ENCODE data around the gene FERMT1. TPM values are rescaled to one million over a fixed set of nuclear protein-coding genes. Genes with fewer than 3 reads are reported as not detected.

The FERMT1 gene
- polyA plus RNA-seq, 1 donor, result 21.4 TPM

GRCh38 chr20:6074784-6075183 is 48.0 kb downstream of the FERMT1 start:
- peaks cover 27% of the 10 kb centered on the region for H3K36me3 ChIP-seq (ENCODE audit: control insufficient read depth, insufficient read depth, low read length)
- H3K27ac ChIP-seq (ENCODE audit: low read length), result peak overlapping the region; percentile 82
- peaks cover 30% of the 10 kb centered on the region for H3K4me1 ChIP-seq (ENCODE audit: control insufficient read depth, insufficient read depth, low read length)
- WGBS (ENCODE audit: insufficient coverage, low lambda C conversion rate), result 40% methylated on average over 1 of the region's 2 CpGs
- no peak for DNase-seq
- no peaks in the 10 kb centered on the region for H3K9me3 ChIP-seq (ENCODE audit: control insufficient read depth, low read depth, low read length)
- no peak overlapping the region for H3K4me3 ChIP-seq (ENCODE audit: low read length)
- no peaks in the 10 kb centered on the region for H3K27me3 ChIP-seq (ENCODE audit: control insufficient read depth, insufficient read depth, low read length)

DNA sequence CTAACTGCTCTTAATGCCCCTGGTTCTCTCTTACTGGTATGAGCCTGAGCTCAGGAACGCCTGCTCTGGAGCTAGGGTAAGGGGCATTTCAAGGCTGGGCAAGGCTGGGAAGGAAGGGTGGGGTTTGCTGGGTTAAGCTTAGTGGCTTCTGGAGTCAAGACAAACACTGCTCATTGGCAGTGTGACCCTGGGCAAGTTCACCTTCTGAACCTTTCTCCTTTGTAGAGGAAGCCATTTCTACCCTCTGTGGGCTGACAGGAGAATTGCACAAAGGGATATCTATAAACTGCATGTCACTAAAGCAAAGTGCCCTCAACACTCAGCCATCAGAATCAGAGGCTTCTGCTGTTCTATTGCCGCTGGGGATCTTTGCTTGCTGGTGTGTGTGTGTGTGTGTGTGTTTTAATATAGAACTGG is 48.7 kb downstream of the FERMT1 start:
- no CpG with 5 or more reads among the region's 2 CpGs for WGBS (ENCODE audit: insufficient coverage, low lambda C conversion rate)
- peaks cover 27% of the 10 kb centered on the region for H3K36me3 ChIP-seq (ENCODE audit: control insufficient read depth, insufficient read depth, low read length)
- H3K27me3 ChIP-seq (ENCODE audit: control insufficient read depth, insufficient read depth, low read length), result no peaks in the 10 kb centered on the region
- no peaks in the 10 kb centered on the region for H3K9me3 ChIP-seq (ENCODE audit: control insufficient read depth, low read depth, low read length)
- H3K27ac ChIP-seq (ENCODE audit: low read length), result peak overlapping the region; percentile 82
- peak in 1 of 2 donors; percentile 68 for DNase-seq
- no peak overlapping the region for H3K4me3 ChIP-seq (ENCODE audit: low read length)
- peaks cover 30% of the 10 kb centered on the region for H3K4me1 ChIP-seq (ENCODE audit: control insufficient read depth, insufficient read depth, low read length)

GRCh38 chr20:6070829-6071695 is 51.8 kb downstream of the FERMT1 start:
- no peak for DNase-seq
- WGBS (ENCODE audit: insufficient coverage, low lambda C conversion rate), result no CpG with 5 or more reads among the region's 6 CpGs
- peaks cover 20% of the 10 kb centered on the region for H3K4me1 ChIP-seq (ENCODE audit: control insufficient read depth, insufficient read depth, low read length)

GRCh38 chr20:6069669-6070068 is 53.2 kb downstream of the FERMT1 start:
- H3K27me3 ChIP-seq (ENCODE audit: control insufficient read depth, insufficient read depth, low read length), result no peaks in the 10 kb centered on the region
- no peak for DNase-seq
- H3K36me3 ChIP-seq (ENCODE audit: control insufficient read depth, insufficient read depth, low read length), result peaks cover 6% of the 10 kb centered on the region
- peaks cover 8% of the 10 kb centered on the region for H3K4me1 ChIP-seq (ENCODE audit: control insufficient read depth, insufficient read depth, low read length)
- no peak overlapping the region for H3K27ac ChIP-seq (ENCODE audit: low read length)
- no peaks in the 10 kb centered on the region for H3K9me3 ChIP-seq (ENCODE audit: control insufficient read depth, low read depth, low read length)
- H3K4me3 ChIP-seq (ENCODE audit: low read length), result no peak overlapping the region
- 67% methylated on average over 1 of the region's 2 CpGs for WGBS (ENCODE audit: insufficient coverage, low lambda C conversion rate)

More at GRCh38 chr20:6070829-6071695, 51.8 kb downstream of the FERMT1 start:
- H3K36me3 ChIP-seq (ENCODE audit: control insufficient read depth, insufficient read depth, low read length), result peaks cover 9% of the 10 kb centered on the region
- H3K4me3 ChIP-seq (ENCODE audit: low read length), result no peak overlapping the region
- H3K27me3 ChIP-seq (ENCODE audit: control insufficient read depth, insufficient read depth, low read length), result no peaks in the 10 kb centered on the region
- H3K27ac ChIP-seq (ENCODE audit: low read length), result no peak overlapping the region
- H3K9me3 ChIP-seq (ENCODE audit: control insufficient read depth, low read depth, low read length), result no peaks in the 10 kb centered on the region

- 60% methylated on average over 1 of the region's 4 CpGs for WGBS (ENCODE audit: insufficient coverage, low lambda C conversion rate)
- Histone ChIP-seq H3K4me3 (ENCODE audit: low read length) (no peak overlapping the region), H3K36me3 (ENCODE audit: control insufficient read depth, insufficient read depth, low read length) (peaks cover 6% of the 10 kb centered on the region), H3K27me3 (ENCODE audit: control insufficient read depth, insufficient read depth, low read length) (no peaks in the 10 kb centered on the region), H3K9me3 (ENCODE audit: control insufficient read depth, low read depth, low read length) (no peaks in the 10 kb centered on the region), H3K27ac (ENCODE audit: low read length) (no peak overlapping the region), H3K4me1 (ENCODE audit: control insufficient read depth, insufficient read depth, low read length) (no peaks in the 10 kb centered on the region)
- peak in 1 of 2 donors; percentile 40 for DNase-seq
These were observed 55.0 kb downstream of the FERMT1 start for GRCh38 chr20:6067763-6068318.

- H3K4me1 ChIP-seq (ENCODE audit: control insufficient read depth, insufficient read depth, low read length), result no peaks in the 10 kb centered on the region
- no peak for DNase-seq
- H3K9me3 ChIP-seq (ENCODE audit: control insufficient read depth, low read depth, low read length), result no peaks in the 10 kb centered on the region
- no peaks in the 10 kb centered on the region for H3K27me3 ChIP-seq (ENCODE audit: control insufficient read depth, insufficient read depth, low read length)
- WGBS (ENCODE audit: insufficient coverage, low lambda C conversion rate), result no CpG with 5 or more reads among the region's 3 CpGs
- H3K27ac ChIP-seq (ENCODE audit: low read length), result no peak overlapping the region
- no peak overlapping the region for H3K4me3 ChIP-seq (ENCODE audit: low read length)
- H3K36me3 ChIP-seq (ENCODE audit: control insufficient read depth, insufficient read depth, low read length), result no peaks in the 10 kb centered on the region
These were observed 56.2 kb downstream of the FERMT1 start for GRCh38 chr20:6066582-6066981.

GRCh38 chr20:6061544-6061943 is 61.3 kb downstream of the FERMT1 start:
- peaks cover 4% of the 10 kb centered on the region for H3K4me1 ChIP-seq (ENCODE audit: control insufficient read depth, insufficient read depth, low read length)
- no peak for DNase-seq
- no peaks in the 10 kb centered on the region for H3K9me3 ChIP-seq (ENCODE audit: control insufficient read depth, low read depth, low read length)
- H3K4me3 ChIP-seq (ENCODE audit: low read length), result no peak overlapping the region
- H3K27me3 ChIP-seq (ENCODE audit: control insufficient read depth, insufficient read depth, low read length), result no peaks in the 10 kb centered on the region
- H3K27ac ChIP-seq (ENCODE audit: low read length), result no peak overlapping the region
- no CpG with 5 or more reads among the region's 2 CpGs for WGBS (ENCODE audit: insufficient coverage, low lambda C conversion rate)
- no peaks in the 10 kb centered on the region for H3K36me3 ChIP-seq (ENCODE audit: control insufficient read depth, insufficient read depth, low read length)

DNA sequence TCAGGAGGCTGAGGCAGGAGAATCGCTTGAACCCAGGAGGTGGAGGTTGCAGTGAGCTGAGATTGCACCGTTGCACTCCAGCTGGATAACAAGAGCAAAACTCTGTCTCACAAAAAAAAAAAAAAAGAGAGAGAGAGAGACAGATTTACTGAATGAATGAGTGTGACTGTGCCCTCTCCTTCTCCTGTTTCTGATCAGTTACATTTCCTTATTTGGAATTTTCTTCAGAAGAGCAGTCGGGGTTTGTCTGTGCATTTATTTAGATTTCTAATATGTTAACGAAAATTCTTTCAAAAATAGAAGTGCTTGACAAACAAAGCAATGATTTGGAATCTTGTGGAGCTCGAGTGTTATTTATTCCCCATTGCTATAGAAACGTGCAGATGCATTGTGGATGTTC is 62.6 kb downstream of the FERMT1 start:
- 67% methylated on average over 3 of the region's 6 CpGs for WGBS (ENCODE audit: insufficient coverage, low lambda C conversion rate)
- no peaks in the 10 kb centered on the region for H3K27me3 ChIP-seq (ENCODE audit: control insufficient read depth, insufficient read depth, low read length)
- no peak overlapping the region for H3K27ac ChIP-seq (ENCODE audit: low read length)
- no peak for DNase-seq
- no peaks in the 10 kb centered on the region for H3K9me3 ChIP-seq (ENCODE audit: control insufficient read depth, low read depth, low read length)
- peaks cover 4% of the 10 kb centered on the region for H3K4me1 ChIP-seq (ENCODE audit: control insufficient read depth, insufficient read depth, low read length)
- no peak overlapping the region for H3K4me3 ChIP-seq (ENCODE audit: low read length)
- no peaks in the 10 kb centered on the region for H3K36me3 ChIP-seq (ENCODE audit: control insufficient read depth, insufficient read depth, low read length)

DNA sequence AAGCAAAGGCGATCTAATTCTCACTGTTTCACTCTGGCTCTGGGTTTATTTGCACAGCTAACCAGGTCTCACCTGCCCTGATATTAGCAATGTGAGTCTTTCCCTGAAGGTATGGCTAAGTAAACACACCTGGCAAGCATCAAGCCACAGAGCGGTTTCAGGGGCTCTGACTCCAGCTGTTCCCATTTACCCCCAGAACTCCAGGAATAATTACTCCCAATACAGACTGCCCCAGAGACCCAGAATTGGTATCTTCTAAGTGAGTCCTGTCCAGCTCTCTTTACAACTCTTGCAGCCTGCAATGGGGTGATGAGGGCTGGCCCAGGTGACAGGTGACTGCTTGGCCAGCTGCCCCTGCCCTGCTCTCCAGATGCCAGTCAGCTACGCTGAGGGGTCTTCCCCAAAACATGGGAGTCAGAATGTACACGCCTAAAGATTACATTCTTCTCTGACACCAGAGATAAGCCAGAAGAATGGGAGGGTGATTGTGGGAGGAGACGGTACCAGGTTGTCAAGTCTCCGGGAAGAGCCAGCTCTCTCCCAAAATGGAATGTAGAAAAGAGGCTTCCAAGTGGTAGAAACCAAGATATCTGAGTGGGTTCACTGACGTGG is 64.0 kb downstream of the FERMT1 start:
- peak in 1 of 2 donors; percentile 44 for DNase-seq
- no peak overlapping the region for H3K27ac ChIP-seq (ENCODE audit: low read length)

DNA sequence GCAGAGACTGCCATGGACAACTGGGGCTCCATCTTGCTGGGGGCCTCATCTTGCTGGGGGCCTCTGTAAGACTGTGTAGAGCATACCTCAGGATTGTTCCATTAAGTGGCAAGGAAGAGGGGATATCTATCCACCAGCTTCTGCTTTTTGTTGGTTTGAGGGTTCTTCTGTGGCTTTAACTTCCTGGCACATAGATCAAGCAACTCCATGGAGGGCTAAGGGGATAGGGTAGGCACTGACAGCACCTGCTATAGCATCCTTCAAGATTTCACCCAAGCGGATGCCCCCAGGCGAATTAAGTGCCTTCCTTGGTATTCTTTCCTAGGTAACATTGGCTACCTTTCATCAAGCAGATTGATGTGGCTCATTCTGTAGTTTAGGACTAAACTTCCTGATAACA is 65.1 kb downstream of the FERMT1 start:
- peaks cover 9% of the 10 kb centered on the region for H3K27me3 ChIP-seq (ENCODE audit: control insufficient read depth, insufficient read depth, low read length)
- no CpG with 5 or more reads among the region's 2 CpGs for WGBS (ENCODE audit: insufficient coverage, low lambda C conversion rate)
- no peak overlapping the region for H3K4me3 ChIP-seq (ENCODE audit: low read length)
- H3K4me1 ChIP-seq (ENCODE audit: control insufficient read depth, insufficient read depth, low read length), result peaks cover 4% of the 10 kb centered on the region
- H3K9me3 ChIP-seq (ENCODE audit: control insufficient read depth, low read depth, low read length), result no peaks in the 10 kb centered on the region
- H3K36me3 ChIP-seq (ENCODE audit: control insufficient read depth, insufficient read depth, low read length), result no peaks in the 10 kb centered on the region
- no peak overlapping the region for H3K27ac ChIP-seq (ENCODE audit: low read length)
- no peak for DNase-seq

More for the DNA sequence above, 64.0 kb downstream of the FERMT1 start:
- peaks cover 4% of the 10 kb centered on the region for H3K4me1 ChIP-seq (ENCODE audit: control insufficient read depth, insufficient read depth, low read length)
- H3K4me3 ChIP-seq (ENCODE audit: low read length), result no peak overlapping the region
- H3K36me3 ChIP-seq (ENCODE audit: control insufficient read depth, insufficient read depth, low read length), result no peaks in the 10 kb centered on the region
- WGBS (ENCODE audit: insufficient coverage, low lambda C conversion rate), result 0% methylated on average over 1 of the region's 7 CpGs
- no peaks in the 10 kb centered on the region for H3K9me3 ChIP-seq (ENCODE audit: control insufficient read depth, low read depth, low read length)
- H3K27me3 ChIP-seq (ENCODE audit: control insufficient read depth, insufficient read depth, low read length), result no peaks in the 10 kb centered on the region
